GM19455 (cell line): ENCODE data around the gene LIF.
A peak's percentile ranks its signal among the peaks of the same experiment; 100 is the strongest.

Experiments used
- ATAC-seq: cut with Tn5 transposase; IDR thresholded peaks from one replicate; pipeline ENCODE4 v1.9.1; 2021; ENCODE audit not compliant: unreplicated experiment

LIF gene

DNA sequence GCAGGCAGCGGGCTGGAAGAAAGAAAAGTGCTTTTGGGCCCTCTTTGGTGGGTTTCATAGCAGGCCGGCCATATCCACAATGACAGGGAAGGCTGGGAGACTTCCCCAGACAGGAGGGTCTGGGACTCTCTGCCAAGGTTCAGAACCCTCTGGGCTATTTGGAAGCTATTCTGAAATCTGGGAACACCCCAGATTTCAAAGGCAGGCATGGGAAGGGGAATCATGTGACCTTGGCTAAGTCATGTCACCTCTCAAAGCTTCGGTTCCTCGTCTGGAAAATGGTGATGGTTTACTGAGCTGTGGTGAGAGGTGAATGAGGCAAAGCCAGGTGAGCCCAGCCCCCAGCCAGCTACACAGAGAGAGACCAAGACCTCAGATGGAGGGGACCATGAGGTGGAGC lies 38.1 kb upstream of the LIF start:
- ATAC-seq = no peak

DNA sequence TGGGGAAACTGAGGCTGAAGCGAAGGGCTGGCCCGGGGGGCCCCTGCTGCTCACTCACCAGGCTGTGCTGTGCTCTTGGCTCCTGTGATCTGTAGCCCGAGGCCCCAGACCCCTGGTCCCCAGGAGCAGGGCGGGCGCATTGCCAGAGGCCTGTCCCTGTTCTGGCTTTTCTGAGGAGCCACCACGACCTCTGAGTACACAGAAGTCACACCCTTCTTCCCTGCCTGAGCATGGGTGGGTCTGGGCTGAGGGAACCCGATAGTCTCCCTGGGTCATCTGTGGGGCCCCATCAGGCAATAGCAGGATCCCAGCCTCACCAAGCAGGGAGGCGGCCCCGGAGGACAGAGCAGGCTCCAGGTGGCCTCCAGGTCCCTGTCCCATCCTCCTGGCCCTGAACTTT lies 37.6 kb upstream of the LIF start:
- no peak for ATAC-seq

DNA sequence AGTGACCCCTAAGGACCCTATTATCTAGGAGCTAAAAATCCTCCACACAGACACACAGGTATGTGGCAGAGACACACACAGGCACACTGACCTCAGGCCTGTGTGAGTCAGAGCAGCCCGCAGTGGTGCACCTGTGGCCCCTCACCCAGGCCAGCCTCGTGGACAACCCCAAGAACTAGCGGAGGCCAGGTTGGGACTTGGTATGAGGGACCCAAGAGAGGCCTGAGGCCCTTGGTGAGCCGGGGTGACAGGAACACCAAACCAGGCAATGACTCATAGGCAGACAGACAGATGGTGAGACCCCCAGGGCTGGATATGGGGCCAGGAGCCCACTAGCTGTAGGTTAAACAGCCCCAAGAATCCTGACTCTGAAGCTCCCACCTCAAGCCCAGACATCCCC lies 36.8 kb upstream of the LIF start:
- ATAC-seq = no peak

DNA sequence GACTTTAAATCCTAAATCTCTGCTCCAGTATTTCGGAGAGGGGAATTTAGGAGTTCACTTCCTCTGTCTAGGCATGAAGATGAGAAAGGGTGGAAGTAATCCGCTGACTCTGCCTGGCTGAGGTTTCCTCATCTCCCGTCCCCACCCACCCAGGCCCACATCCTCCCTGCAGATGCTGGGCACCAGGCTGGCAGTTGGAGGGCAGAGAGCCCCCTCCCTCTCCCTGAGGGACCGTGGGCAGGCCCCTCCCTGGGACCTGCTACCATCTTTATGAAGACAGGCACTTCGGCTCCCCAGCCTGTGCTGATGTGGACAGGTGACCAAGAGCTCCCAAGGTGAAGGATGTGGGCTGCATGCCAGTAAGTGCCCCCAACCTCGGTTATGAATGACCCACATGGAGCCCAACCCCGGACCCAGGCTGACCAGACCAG lies 36.1 kb upstream of the LIF start:
- no peak for ATAC-seq

DNA sequence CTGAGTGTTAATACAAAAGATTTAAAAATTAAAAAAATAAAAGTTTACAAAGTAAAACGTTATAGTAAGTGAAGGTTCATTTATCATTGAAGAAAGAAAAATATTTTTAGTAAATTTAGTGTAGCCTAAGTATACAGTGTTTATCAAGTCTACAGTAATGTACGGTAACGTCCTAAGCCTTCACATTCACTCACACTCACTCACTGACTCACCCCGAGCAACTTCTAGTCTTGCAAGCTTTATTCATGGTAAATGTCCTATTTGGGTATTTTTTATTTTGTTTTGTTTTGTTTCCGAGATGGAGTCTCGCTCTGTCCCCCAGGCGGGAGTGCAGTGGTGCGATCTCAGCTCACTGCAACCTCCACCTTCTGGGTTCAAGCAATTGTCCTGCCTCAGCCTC lies 33.9 kb upstream of the LIF start:
- no peak for ATAC-seq

DNA sequence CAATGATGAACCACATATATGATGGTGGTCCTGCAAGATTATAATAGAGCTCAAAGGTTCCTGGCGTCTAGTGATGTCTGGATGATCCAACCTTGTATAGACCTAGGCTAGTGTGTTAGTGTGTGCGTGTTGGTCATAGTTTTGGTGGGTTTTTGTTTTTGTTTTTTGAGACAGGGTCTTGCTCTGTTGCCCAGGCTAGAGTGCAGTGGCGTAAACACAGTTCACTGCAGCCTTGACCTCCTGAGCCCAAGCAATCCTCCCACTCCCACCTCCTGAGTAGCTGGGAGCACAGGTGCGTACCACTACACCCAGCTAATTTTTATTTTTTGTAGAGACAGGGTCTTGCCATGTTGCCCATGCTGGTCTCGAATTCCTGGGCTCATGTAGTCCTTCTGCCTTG lies 33.4 kb upstream of the LIF start:
- ATAC-seq = no peak

DNA sequence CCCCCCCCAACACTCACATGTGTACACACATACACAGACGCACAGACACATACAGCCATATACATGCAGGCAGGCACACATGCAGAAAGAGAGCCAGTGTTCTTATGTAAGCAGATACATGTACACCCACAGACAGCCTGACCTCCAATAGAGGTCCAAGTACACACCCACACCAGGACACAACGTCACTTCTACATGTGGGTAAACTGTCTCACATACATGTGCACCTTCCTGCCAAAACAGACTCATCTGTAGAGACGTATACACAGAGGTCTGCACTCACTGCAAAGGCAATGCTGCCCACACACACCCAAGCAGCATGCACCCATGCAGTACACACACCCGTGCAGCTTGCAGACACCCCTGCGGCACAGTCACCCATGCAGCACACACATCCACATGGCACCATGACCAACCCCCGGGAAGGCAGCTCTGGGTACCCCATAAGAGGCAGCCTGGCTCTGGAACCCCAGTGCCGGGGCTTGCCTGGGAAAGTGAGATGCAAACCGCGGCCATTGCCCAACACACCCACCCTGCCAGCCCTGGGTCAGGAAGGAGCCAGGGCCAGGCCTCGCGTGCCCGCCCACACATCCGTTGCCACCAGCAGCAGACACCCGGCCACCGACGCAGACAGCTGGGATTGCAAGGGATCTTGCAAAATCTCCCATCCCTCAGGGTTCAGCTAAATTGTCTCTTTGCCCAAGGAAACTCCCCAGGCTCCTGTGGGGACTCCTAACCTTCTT lies 32.7 kb upstream of the LIF start:
- ATAC-seq = no peak

DNA sequence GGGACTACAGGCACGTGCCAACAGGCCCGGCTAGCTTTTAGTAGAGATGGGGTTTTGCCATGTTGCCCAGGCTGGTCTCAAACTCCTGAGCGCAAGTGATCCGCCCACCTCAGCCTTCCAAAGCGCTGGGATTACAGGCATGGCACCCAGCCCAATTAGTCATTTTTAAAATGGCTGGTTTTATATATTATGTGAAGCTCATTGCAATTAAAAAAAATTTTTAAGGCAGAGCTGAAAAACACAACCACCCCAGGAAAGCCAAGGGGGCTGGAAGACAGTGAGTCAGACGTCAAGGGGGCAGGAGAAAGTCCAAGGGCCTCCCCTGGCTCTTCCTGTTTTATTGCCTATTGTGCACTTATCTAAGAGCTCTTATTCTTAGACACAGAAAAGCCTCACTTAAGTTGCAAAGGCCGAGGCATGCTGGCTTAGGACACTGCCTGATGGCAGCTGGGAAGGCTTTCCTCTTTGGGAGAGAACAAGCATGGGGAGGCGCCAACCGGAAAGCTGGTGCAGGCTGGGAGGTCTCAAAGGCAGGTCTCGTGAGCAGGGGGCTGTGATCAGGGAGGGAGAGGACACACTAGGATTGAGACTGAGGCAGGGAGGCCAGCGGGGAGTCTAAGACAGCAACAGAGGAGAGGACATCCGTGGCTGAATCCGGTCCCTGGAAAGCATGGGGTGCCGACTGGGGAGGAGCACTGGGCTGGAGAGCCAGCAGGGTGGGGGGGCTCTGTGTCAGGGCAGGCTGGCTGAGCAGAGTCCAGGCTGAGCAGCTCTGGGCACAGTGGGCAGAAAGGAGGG lies 31.2 kb upstream of the LIF start:
- ATAC-seq = no peak

DNA sequence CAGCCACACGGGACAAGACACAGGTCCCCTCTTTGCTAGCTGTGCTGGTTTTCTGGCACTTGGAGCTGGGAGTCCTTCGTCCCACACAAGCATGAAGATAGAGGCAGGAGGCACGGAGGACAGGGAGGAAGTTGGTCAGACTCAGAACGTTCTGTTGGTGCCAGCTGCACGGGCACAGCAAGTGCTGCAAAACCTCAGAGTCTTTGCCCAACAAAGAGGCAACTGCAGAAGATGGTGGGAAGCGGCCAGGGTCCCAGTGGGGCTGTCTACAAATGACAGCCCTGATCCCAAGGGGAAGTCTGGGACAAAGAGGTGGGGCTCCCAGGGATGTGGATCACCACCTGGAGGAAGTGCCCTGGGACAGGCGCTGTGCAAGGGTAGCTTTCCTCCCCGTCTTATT lies 29.5 kb upstream of the LIF start:
- no peak for ATAC-seq

DNA sequence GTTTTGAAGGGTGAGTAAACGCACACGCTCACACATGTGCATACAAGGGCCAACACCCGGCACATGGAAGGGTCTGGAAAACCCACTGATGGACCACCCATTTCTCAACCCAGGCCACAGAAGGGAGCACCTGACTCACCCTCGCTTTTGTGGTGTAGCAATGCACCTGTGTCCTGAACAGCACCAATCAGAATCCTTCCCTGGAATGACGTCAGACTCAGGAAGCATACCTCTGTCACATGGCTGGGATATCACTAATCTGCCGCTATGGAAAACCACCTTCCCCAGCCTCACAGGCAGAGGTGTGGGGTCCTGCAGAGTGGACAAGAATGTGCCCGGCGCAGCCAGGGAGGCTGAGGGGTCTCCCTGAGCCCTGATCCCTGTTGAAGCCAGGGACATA lies 29.1 kb upstream of the LIF start:
- no peak for ATAC-seq

DNA sequence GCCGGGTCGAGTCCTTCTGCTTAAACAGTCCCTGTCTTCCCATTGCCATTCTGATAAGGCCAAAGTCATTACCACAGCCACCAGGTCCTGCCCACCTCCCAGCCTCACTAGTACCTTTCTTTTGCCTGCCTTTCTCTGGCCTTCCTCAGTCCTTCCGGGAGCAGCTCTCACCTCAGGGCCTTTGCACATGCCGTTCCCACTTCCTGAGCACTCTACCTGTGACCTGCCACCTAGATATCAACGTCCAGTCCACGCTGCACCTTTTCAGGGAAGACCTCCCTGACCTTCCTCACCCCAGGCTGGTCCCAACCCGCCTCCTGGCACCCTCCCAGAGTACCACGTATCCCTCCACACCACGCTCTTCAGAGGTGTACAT lies 27.9 kb upstream of the LIF start:
- ATAC-seq = no peak

DNA sequence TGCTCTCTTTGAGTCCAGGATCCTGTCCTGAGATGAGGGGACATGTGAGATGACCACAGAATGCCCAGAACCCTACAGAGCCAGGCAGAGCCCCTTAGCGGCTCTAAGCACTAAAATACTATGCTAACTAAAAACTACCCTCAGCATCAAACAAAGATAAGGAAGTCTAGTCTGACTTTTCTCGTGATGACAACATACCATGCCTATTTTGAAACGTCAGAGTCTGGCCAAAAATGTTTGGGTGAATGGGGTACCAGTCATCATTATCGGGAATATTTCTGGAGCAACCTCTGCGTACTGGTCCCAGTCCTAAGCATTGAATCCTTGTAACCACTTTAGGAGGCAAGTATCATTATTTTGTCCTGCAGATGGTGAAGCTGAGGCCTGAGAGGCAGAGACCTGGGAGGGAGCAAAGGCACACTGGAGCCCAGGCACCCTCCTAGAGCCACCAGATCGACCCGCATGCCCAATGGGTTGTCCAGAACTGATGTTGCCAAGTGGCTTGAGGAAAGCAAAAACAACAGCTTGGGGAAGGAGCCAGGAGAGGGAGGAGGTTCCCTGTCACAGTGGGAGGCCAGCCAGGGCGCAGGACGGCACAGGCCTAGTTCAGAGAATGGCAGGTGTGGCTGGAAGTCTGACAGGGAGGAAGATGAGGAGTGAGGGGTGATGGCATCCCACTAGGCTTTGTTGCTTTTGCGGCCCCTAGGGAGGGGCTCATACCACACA lies 27.3 kb upstream of the LIF start:
- ATAC-seq = no peak

DNA sequence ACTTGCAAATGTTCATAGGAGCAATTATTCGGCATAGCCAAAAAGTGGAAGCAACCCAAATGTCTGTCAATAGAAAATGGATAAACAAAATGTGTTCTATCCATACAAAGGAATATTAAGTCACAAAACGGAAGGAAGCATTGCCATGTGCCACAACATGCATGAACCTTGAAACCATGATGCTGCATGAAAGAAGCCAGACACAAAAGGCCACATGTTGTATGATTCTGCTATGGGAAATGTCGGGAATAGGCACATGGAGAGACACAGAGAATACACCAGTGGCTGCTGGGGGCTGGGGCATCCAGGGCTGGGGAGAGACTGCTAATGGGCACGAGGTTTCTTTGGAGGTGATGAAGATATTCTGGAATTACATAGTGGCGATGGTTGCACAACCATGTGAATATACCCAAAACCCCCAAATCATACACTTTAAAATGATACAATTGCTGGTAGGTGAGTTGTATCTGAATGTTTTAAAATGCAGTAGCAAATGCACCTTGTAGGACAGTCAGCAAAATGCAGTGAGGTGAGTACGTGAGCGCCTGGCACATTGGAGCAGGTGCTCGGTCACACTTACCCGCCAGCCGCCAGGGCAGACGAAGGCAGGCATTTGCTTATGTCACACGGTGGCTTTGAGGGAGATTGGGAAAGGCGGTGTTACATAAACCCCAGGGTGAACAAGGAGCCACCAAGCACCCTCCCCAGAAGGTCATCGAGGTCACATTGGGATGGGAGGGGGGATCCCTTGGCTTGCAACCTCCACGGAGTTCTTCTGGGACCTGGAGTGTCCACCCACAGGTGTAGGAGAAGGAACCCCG lies 26.4 kb upstream of the LIF start:
- ATAC-seq = no peak

DNA sequence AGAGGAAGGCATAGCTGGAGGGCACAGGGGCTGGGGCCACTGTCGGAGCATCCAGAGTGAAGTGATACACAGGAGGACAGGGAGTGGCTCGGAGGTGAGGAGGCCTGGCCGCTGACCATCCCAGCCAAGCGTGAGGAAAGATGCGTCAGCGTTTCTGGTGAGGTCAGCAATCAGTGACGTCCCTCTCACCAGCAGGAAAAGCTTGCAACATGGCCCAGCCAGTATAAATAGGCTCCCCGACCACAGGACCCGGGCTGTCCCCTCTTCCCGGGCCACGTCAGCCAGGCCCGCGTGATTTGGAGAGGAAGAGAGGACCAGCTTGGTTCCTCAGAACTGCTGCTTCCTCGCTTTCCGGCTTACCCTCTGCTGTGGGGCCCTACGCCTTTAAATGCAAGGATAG lies 24.3 kb upstream of the LIF start:
- ATAC-seq = no peak

DNA sequence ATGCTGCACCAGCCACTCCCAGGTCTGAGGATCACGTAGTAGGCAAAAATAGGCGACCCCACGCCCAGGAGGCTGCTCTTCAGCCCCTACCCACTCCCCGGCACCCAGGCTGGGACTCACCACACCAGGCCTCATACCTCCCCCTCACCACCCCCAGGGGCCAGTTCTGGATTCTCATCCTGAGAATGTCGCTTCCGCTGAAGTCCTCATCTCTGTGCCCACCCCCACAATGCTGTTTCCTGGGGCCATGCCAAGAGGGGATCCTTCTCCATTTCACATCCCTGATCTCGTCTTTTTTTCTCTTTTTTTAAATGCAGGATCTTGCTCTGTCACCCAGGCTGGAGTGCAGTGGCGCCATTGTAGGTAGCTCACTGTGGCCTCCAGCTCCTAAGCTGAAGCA lies 21.8 kb upstream of the LIF start:
- ATAC-seq = no peak

DNA sequence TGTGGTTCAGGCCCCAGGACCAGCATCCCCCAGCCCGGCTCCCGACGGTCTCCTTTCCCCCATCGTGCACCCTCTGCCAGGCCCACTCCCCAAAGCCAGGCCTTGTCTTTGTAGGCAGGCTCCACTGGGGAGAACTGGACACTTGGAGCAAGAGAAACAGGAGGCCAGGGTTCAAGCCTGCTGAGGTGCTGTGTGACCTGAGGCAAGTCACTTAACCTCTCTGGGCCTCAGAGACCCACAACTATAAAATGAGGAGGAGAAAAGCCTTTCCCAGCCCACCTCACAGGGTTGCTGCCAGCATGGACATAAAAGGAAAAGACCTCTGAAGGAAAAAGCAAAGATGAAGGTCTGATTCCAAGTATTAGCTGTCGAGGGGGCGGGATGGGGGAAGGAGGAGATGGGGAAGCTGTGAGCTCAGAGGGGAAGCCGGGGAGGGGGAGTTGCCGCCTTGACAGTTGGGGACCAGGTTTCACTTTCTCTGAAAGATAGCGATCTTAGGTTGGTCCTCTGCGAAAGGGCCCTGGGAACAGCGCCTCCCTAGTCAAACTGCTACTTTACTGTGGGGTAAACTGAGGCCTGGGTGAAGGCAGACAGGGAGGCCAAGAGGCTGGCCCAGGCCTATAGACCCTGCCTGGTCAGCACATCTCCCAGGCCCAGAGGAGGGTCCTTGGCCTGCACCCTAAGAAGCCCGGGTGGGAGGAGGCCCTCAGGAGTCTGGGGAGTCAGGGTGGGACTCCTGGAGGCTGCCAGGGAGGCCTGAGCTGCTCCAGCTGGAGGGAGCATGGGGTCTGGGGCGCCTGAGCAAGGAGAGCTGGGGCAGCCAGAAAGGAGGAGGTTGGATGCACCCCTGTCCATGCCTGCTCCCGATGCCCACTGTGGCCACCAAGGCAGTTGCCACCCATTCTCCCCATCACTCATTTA lies 21.1 kb upstream of the LIF start:
- no peak for ATAC-seq

DNA sequence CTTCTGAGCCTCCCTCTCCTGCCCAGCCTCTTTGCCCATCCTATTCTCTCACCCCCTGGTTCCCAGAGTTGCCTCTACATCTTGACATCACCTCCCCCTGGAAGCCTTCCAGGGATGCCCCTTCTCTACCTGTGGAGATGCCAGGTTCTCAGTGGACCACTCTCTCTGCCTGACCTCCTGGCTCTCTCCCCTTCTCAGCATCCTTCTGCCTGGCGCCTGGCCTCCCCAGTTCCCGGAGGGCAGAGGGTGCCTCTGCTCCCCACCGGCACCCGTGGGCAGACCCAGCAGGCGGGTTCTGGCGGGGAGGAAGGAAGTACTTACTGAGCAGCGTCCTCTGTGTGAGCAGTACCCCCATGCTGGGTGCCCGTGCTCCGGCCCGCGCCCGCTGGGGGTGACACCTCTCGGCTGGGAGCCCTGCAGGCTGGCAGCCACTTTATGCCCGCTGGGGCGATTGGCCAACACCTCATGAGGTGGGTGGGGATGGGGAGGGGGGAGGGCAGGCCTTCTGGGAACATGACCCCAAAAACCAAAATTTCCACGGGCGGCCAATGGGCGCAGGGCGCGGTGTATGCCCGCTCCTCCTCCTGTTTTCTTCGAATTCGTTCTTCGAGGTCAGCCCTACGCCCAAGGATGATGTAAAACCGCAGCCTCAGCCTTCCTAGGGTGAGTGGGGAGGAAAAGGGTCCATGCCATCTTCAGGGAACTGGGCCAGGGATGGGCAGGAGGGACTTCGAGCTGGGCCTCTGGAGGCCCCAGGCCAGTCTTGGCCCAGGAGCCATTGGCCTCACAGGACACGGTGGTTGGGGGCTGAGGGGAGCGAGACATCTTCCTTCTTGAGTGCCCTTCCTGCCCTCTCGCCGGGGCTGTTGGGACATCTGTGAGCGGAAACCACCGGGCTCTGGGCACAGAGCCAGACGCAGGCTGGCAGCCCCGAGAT lies 20.2 kb upstream of the LIF start, which contains the start of gene OSM:
OSM (minus strand) TSS at position 407 of the 937 bp plus-strand sequence; CDS start at position 355, 52 bp downstream.
- no peak for ATAC-seq

DNA sequence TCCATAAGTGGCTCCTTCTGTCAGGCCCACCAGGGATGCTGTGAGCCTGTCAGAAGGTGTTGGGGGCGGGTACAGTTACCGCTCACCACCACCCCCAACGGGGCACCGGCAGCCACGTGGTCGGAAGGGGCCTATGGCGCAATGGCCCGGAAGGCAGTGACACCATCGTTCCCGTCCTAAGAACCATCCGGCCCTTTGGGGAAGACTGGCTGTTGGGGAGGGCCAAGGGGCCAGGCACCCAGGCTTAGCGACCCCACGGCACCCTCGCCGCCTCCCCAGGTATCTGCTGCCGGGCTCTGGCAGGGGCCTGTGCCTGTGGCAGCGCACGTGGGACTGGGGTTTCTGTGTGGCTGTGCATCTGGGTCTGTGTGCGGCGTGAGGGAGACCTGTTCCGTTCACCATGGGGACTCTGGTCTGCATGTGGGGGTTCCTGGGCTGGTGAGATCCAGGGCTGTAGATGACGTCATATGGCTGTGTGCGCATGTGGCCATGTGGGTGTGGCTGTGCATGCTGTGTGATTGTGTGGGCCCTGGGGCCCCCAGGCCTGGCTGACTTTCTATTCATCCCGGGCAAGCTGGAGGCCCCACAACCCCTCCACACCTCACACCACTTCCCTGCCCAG lies 19.4 kb upstream of the LIF start:
- ATAC-seq = peak; percentile 76
